ENCODE measurements around the gene HIP1R. TPM values are rescaled to one million over a fixed set of nuclear protein-coding genes. Genes with fewer than 3 reads are reported as not detected.
A peak's percentile ranks its signal among the peaks of the same experiment; 100 is the strongest.

HIP1R gene
- total and polyA plus RNA-seq, 2 of the 13 experiments (the other 11 are each of a cell fraction or from before 2014, with no cell fraction given), result 18.4 to 25.5 TPM

DNA sequence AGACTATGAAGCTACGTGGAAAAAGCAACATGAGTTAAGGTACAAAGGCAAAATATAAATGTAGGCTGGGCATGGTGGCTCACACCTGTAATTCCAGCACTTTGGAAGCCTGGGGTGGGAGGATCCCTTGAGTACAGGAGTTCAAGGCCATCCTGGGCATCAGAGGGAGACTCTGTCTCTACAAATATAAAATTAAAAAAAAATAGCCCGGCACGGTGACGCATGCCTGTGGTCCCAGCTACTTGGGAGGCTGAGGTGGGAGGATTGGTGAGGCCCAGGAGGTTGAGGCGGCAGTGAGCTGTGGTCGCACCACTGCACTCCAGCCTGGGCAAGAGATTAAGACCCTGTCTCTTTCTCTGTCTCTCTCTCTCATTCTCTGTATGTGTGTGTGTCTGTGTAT, 64.6 kb downstream of the HIP1R start (continued):
- no peak for TF ChIP-seq PCBP1 (IDR thresholded peaks at IDR 0.05; ENCODE audit: borderline replicate concordance, low read depth, low read length)
- no peak for TF ChIP-seq PHF5A (CRISPR knock-in tag; IDR thresholded peaks at IDR 0.05; ENCODE audit: low read depth, unreplicated experiment)
- no peak for TF ChIP-seq MTF1 (CRISPR knock-in tag; IDR thresholded peaks at IDR 0.05)
- TF ChIP-seq TP53 (CRISPR knock-in tag; conservative IDR thresholded peaks at IDR 0.05), result no peak
- no peak for TF ChIP-seq ZNF17 (CRISPR knock-in tag; IDR thresholded peaks at IDR 0.05)
- TF ChIP-seq, protein P1, sequence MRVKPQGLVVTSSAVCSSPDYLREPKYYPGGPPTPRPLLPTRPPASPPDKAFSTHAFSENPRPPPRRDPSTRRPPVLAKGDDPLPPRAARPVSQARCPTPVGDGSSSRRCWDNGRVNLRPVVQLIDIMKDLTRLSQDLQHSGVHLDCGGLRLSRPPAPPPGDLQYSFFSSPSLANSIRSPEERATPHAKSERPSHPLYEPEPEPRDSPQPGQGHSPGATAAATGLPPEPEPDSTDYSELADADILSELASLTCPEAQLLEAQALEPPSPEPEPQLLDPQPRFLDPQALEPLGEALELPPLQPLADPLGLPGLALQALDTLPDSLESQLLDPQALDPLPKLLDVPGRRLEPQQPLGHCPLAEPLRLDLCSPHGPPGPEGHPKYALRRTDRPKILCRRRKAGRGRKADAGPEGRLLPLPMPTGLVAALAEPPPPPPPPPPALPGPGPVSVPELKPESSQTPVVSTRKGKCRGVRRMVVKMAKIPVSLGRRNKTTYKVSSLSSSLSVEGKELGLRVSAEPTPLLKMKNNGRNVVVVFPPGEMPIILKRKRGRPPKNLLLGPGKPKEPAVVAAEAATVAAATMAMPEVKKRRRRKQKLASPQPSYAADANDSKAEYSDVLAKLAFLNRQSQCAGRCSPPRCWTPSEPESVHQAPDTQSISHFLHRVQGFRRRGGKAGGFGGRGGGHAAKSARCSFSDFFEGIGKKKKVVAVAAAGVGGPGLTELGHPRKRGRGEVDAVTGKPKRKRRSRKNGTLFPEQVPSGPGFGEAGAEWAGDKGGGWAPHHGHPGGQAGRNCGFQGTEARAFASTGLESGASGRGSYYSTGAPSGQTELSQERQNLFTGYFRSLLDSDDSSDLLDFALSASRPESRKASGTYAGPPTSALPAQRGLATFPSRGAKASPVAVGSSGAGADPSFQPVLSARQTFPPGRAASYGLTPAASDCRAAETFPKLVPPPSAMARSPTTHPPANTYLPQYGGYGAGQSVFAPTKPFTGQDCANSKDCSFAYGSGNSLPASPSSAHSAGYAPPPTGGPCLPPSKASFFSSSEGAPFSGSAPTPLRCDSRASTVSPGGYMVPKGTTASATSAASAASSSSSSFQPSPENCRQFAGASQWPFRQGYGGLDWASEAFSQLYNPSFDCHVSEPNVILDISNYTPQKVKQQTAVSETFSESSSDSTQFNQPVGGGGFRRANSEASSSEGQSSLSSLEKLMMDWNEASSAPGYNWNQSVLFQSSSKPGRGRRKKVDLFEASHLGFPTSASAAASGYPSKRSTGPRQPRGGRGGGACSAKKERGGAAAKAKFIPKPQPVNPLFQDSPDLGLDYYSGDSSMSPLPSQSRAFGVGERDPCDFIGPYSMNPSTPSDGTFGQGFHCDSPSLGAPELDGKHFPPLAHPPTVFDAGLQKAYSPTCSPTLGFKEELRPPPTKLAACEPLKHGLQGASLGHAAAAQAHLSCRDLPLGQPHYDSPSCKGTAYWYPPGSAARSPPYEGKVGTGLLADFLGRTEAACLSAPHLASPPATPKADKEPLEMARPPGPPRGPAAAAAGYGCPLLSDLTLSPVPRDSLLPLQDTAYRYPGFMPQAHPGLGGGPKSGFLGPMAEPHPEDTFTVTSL (CRISPR knock-in tag; IDR thresholded peaks at IDR 0.05; ENCODE audit: borderline replicate concordance), result no peak
- TF ChIP-seq, protein P2, sequence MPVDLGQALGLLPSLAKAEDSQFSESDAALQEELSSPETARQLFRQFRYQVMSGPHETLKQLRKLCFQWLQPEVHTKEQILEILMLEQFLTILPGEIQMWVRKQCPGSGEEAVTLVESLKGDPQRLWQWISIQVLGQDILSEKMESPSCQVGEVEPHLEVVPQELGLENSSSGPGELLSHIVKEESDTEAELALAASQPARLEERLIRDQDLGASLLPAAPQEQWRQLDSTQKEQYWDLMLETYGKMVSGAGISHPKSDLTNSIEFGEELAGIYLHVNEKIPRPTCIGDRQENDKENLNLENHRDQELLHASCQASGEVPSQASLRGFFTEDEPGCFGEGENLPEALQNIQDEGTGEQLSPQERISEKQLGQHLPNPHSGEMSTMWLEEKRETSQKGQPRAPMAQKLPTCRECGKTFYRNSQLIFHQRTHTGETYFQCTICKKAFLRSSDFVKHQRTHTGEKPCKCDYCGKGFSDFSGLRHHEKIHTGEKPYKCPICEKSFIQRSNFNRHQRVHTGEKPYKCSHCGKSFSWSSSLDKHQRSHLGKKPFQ (CRISPR knock-in tag; IDR thresholded peaks at IDR 0.05; ENCODE audit: insufficient replicate concordance), result no peak
- peak; percentile 63 for TF ChIP-seq FOSL2 (CRISPR knock-in tag; IDR thresholded peaks at IDR 0.05)
- no peak for TF ChIP-seq ZNF768 (CRISPR knock-in tag; IDR thresholded peaks at IDR 0.05)
- no peak for TF ChIP-seq ZNF484 (CRISPR knock-in tag; IDR thresholded peaks at IDR 0.05; ENCODE audit: borderline replicate concordance, low read depth)
- no peak for TF ChIP-seq GTF3A (CRISPR knock-in tag; conservative IDR thresholded peaks at IDR 0.05)
- TF ChIP-seq HOXA7 (CRISPR knock-in tag; IDR thresholded peaks at IDR 0.05), result no peak
- TF ChIP-seq ZFP41 (CRISPR knock-in tag; IDR thresholded peaks at IDR 0.05; ENCODE audit: borderline replicate concordance), result no peak
- TF ChIP-seq ZSCAN21 (CRISPR knock-in tag; IDR thresholded peaks at IDR 0.05; ENCODE audit: borderline replicate concordance), result no peak
- TF ChIP-seq ZNF550 (CRISPR knock-in tag; IDR thresholded peaks at IDR 0.05; ENCODE audit: borderline replicate concordance), result no peak
- 0 out of 2 replicates have a peak, but pooled peaks have one; percentile 25 for TF ChIP-seq KDM2A (CRISPR knock-in tag; IDR thresholded peaks at IDR 0.05; ENCODE audit: borderline replicate concordance, low read depth)
- TF ChIP-seq, protein P3, sequence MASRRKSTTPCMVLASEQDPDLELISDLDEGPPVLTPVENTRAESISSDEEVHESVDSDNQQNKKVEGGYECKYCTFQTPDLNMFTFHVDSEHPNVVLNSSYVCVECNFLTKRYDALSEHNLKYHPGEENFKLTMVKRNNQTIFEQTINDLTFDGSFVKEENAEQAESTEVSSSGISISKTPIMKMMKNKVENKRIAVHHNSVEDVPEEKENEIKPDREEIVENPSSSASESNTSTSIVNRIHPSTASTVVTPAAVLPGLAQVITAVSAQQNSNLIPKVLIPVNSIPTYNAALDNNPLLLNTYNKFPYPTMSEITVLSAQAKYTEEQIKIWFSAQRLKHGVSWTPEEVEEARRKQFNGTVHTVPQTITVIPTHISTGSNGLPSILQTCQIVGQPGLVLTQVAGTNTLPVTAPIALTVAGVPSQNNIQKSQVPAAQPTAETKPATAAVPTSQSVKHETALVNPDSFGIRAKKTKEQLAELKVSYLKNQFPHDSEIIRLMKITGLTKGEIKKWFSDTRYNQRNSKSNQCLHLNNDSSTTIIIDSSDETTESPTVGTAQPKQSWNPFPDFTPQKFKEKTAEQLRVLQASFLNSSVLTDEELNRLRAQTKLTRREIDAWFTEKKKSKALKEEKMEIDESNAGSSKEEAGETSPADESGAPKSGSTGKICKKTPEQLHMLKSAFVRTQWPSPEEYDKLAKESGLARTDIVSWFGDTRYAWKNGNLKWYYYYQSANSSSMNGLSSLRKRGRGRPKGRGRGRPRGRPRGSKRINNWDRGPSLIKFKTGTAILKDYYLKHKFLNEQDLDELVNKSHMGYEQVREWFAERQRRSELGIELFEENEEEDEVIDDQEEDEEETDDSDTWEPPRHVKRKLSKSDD (CRISPR knock-in tag; IDR thresholded peaks at IDR 0.05; ENCODE audit: low read depth), result no peak
- no peak for TF ChIP-seq ZNF160 (CRISPR knock-in tag; IDR thresholded peaks at IDR 0.05)
- TF ChIP-seq GATA4 (IDR thresholded peaks at IDR 0.05; ENCODE audit: borderline replicate concordance, low read depth), result no peak

All from HepG2 (cell line).